ENCODE measurements around the gene PRR5.
"Not testable (repeated sequence)": the region's sequence is repeated elsewhere in the genome, so short reads cannot be mapped to it uniquely, and the experiment has no call there.

PRR5 gene

DNA sequence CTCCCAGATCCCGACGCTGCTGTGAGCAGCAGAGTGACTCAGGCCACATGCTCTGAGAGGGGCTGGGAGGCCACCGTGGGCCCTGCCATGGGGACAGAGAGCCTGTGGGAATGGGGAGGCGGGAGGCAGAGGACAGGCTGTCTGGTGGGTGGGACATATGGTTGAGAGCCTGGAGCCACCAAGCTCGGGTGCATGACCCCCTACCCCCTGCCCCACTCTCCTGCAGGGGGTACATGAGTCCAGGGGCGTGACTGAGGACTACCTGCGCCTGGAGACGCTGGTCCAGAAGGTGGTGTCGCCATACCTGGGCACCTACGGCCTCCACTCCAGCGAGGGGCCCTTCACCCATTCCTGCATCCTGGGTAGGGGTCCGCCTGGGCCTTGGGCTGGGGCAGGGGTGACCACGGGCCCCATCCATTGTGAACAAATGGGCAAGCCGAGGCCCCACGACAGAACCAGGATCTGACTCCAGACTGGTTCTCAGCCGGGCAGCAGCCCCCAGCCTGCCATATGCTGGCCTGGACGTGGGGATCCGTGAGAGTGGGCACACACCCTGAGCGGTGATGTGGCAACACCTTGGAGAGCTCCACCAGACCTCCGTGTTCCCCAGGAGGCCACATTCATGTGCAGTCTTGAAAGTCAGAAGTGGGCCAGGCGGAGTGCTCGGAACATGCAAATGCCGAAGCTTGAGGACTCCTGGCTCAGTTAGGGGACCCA is 33.0 kb downstream of the PRR5 start:
- no peak for DNase-seq (ENCODE audit: low spot score)

DNA sequence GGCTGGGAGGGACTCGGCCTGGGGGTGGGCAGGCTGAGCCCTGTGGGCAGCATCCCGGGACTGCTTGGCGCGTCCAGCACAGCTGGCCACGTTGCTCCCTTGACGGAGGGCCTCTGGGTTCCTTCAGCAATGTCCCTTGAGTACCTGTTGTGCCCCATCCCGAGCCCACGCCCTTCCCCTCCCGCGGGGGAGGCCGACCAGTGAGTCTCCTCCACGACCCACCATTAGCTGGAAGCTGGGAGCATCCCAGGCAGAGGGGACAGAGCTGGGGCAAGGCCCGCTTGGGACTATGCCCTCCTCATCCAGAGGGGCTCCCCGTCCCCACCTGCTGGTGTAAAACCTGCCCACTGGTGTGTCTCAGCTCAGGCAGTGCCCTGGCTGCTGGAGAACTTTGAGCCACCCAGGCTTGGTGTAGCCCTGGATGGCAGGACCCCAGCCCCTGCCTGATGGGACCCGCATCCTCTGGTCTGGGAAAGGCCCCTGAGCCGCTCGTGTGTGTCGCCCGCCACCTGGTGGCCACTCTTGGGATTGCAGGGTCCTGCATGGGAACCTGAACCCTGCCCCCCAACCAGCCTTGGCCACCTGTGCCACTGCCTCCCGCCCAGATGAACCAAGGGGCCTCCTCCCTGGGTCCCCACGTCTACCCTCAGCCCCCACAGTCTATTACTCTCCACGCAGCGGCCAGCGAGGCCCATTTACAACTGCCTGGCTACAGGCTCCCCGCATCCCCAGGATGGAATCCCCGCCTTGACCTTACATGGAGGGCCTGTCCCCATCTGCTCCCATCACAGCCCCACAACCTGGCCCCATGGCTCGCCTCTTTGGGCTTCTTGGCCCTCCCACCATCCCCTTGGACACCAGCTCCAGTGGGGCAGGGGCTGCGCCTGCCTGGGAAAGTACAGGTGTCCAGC is 33.8 kb downstream of the PRR5 start:
- peak; percentile 77 for DNase-seq (ENCODE audit: low spot score)

DNA sequence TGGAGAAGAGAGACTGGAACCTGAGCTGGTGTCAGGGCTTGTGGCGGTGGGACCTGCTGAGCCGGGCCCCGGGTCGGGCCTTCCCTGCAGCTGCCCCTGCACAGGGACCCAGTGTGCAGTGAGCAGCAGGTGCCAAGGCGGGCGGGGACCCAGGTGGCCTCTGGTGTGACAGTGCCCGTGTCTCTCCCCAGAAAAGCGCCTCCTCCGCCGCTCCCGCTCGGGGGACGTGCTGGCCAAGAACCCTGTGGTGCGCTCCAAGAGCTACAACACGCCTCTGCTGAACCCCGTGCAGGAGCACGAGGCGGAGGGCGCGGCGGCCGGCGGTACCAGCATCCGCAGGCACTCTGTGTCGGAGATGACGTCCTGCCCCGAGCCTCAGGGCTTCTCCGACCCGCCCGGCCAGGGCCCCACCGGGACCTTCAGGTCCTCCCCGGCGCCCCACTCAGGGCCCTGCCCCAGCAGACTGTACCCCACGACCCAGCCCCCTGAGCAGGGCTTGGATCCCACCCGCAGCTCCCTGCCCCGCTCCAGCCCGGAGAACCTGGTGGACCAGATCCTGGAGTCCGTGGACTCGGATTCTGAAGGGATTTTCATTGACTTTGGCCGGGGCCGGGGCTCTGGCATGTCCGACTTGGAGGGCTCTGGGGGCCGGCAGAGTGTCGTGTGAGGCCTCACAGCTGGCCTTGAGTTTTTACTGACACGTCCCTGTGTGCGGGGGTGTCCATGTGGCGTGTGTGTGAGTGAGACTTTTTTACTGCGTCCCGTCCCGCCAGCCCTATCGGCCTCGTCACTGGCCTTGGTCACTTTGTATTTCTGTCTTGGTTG is 34.8 kb downstream of the PRR5 start:
- DNase-seq (ENCODE audit: low spot score), result no peak

DNA sequence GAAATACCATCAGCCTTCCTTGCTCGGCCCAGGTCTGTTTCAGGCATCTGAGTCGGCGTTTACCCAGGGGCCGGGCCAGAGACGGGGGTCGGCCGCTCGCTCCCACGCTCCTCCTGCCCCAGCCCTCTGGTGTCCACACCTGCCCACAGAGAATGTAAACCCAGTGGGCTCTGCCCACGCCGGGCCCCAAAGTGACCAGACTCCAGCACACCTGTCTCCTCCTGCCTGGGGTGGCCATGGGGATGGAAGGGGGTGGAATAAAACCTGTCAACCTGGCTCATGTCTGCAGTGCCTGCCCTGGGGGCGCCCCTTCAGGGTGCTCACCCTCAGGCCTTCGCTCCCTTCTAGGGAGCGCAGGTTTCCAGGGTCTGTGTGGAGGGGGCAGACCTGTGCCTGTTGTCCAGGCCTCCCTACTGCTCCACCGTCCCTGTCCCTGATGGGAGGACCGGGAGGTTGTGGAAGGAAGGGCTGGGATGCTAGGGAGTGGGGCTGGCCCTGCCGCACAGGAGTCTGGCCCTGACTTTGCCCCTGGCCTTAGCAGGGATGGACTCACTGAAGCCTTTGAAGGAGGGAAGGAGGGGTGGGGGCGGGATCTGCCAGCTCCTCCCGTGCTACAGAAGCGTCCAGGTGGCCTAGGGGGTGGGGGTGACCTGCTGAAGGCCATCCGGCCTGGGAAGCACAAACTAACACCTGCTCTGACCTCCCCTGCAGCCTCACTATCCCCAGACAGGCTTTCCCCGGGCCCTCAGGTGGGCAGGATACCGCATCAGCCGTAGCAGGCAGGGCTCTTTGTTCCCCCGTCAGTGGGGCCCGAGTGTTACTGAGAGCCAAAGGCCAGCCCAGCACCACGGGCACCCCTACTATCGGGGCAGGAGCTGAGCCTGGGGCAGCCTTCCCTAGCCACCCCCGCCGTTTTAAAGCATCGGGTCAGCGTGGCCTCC is 35.7 kb downstream of the PRR5 start:
- no peak for DNase-seq (ENCODE audit: low spot score)

DNA sequence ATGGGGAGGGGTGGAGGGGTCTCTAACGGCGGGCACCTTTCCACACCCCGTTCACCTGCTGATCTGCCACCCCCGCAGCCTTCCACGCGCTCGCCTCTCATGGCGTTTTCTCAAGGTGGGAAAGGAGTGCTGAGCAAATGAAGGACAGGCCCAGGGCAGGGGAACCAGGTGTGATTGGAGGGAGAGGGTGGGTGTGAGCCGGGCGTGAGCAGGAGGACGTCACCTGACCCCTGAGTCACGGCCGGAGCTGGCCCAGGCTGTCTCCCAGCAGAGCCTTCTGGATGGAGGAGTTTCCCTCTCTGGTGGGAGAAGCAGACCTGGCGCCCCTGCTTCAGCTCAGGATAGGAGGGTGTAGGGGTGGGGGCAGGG is 36.3 kb downstream of the PRR5 start:
- DNase-seq (ENCODE audit: low spot score), result no peak

DNA sequence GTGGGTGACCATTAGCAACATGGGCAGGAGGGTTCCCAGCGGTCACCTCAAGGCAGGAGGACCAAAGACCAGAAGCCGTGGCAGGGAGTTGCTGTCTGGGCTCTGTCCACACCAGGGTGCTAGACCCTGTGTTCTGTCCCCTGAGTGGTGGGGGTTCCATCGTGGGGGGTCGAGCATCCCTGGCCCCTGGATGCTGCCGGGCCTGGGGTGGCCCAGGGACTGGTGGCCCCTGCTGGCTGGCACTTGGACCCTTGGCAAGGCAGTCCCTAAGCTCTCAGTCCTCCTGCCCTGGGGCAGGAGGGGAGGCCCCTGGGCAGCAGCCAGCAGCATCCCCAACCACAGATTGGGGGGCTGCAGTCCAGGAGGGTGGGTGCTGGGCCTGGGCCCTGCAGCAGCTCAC is 37.0 kb downstream of the PRR5 start:
- no peak for DNase-seq (ENCODE audit: low spot score)

DNA sequence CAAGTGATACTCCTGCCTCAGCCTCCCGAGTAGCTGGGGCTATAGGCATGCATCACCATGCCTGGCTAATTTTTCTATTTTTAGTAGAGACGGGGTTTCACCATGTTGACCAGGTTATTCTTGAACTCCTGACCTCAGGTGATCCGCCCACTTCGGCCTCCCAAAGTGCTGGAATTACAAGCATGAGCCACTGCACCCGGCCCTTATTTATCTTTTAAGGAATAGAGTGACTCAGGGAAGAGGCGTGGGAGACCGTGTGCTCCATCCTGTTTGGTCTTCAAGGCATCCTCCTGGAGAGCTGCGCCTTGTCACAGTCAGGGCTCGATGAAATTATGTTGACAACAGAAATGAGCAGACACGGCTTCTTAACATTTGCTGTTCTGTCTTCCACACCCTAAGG is 37.7 kb downstream of the PRR5 start:
- DNase-seq (ENCODE audit: low spot score), result not testable (repeated sequence)

DNA sequence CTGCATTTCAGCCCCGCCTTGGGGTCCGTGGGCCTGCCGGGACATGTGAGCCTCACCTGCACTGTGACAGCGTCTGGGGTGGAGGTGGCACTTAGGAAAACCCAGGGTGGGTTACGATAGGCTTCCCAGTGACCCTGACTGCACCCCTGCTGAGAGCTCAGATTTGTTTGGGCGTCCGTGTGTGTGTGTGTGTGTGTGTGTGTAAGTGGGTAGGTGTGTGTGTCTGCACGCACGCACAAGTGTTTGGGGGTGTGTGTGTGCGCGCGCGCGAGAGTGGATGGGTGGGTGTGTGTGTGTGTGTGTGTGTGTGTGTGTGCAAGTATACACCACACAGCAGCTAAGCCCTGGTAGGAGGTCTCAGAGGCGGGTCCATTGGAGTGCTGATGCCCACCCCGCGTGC is 38.3 kb downstream of the PRR5 start:
- DNase-seq (ENCODE audit: low spot score), result no peak

DNA sequence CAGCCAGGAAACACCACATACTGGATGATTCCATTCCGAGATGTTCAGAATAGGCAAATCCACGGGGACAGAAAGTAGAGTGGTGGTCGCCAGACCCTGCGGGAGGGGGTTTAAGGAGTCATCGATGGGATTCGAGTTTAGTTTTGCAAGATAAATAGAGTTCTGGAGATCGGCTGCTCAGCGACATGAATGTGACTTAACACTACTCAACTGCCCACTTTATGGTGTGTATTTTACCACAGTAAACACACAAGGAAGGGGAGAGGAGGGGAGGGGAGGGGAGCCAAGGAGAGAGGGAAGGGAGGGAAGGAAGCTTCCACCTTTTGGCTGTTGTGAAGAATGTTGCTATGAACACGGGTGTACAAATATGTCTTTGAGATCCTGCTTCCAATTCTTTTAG is 39.9 kb downstream of the PRR5 start:
- DNase-seq (ENCODE audit: low spot score), result no peak

DNA sequence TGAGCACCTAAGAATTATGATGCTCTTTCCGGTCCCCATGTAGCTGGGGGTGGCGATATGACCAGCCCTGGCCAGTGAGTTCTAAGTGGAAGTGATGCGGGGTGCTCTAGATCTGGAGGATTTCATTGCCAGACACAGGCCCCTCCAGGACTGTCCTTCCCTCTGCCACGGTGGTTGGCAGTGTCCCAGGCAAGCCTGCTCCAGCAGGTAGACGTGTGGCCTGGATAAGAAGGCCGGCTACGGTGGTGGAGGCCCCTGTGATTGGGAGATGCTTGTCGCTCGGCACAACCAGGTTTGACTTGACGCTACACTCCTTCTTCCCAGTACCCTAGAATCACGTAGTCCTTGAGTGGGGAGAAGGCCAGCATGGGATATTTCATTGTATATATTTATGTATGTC is 41.2 kb downstream of the PRR5 start:
- DNase-seq (ENCODE audit: low spot score), result no peak

DNA sequence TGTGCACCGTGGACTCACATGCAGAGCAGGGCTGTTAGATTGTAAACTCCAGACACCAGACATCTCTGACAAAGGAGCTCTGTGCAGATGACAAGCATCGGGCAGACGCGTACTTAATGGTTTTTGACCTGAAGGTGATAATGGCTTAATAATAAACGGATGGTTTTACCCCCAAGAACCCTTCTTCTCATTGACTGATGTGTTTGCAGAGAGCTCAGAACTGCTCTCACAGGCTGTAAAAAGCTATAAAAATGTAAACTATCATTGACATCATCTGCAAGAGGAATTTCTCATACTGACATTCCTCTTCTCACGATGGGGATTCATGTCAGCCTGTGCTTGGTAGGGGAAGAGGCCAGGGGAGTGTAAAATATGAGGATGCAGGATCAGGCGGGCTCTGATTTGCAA is 41.8 kb downstream of the PRR5 start:
- DNase-seq (ENCODE audit: low spot score), result no peak

DNA sequence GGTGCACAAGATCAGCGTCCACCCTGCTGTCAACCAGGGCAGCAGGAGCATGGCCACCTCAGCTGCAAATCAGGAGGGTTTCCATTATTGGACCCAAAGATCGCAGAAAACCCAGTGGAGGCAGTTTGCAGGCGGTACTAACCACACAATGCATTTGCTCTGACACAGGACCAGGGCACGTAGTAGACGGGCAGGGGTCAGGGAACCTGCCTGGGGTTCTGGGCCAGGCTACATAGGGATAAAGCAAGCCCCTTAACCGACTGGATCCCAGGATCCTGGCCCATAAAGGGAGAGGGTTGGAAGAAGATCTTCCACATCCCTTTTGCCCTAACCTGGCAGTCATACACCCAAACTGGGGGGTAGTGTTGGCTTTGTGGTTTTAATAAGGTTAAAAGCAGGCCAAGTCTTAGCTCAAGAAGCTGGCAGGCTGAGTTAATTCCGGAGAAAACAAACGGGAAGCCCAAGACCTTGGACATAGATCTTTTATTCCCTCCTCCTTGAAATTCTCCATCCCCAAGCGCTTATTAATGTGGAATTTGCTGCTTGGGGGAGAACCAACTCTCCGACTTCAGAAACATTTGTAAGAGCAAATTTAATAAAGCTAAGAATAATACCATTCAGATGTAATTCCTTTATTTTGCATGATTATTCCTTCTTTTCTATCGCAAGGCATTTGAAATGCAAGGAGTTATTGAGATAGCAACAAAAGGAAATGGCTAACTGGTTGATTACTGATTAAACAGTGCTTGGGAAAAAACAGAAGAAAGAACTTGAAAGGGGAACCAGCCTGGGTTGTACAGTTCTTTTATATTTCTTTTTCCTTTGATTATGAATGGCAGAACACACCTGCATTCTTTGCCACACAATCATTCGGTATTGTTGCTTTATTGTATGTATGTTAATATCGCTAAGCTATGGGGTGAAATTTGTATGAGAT is 44.1 kb downstream of the PRR5 start:
- no peak for DNase-seq (ENCODE audit: low spot score)

DNA sequence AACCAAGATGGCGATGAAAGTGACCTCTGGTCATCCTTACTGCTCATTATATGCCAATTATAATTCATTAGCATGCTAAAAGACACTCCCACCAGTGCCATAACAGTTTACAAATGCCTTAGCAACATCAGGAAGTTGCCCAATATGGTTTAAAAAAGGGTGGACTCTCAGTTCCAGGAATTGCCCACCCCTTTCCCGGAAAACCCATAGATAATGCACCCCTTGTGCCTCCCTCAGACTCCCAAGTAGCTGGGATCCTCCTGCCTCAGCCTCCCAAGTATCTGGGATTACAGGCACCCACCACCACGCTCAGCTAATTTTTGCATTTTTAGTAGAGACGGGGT is 45.8 kb downstream of the PRR5 start:
- DNase-seq (ENCODE audit: low spot score), result not testable (repeated sequence)

DNA sequence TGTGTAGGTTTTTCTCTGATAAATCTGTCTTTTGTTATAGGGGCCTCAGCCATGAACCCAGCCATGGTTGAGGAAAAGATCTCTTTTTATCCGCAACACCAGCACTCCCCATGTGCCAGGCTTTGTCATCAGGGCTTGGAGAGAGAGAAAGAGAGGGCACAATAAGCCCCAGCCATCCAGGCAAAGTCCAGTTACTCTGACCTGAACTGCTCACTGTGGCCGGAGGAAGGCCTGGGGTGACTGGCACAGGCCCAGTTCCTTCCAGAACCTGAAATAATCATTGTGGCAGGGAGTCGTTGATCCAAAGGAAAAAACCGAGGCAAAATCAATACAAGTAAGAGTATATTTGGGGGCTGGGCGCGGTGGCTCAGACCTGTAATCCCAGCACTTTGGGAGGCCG is 46.5 kb downstream of the PRR5 start:
- DNase-seq (ENCODE audit: low spot score), result no peak

DNA sequence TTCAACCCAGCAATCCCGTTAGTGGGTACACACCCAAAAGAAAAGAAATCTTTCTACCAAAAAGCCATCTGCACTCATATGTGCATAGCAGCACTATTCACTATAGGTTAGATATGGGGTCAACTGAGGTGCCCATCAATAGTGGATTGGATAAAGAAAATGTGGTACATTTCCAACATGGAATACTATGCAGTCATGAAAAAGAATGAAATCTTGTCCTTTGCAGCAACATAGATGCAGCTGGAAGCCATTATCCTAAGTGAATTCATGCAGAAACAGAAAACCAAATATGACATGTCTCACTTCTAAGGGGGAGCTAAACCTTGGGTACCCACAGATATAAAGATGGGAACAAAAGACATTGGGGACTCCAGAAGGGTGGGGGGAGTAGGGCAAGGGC is 48.5 kb downstream of the PRR5 start:
- DNase-seq (ENCODE audit: low spot score), result no peak

DNA sequence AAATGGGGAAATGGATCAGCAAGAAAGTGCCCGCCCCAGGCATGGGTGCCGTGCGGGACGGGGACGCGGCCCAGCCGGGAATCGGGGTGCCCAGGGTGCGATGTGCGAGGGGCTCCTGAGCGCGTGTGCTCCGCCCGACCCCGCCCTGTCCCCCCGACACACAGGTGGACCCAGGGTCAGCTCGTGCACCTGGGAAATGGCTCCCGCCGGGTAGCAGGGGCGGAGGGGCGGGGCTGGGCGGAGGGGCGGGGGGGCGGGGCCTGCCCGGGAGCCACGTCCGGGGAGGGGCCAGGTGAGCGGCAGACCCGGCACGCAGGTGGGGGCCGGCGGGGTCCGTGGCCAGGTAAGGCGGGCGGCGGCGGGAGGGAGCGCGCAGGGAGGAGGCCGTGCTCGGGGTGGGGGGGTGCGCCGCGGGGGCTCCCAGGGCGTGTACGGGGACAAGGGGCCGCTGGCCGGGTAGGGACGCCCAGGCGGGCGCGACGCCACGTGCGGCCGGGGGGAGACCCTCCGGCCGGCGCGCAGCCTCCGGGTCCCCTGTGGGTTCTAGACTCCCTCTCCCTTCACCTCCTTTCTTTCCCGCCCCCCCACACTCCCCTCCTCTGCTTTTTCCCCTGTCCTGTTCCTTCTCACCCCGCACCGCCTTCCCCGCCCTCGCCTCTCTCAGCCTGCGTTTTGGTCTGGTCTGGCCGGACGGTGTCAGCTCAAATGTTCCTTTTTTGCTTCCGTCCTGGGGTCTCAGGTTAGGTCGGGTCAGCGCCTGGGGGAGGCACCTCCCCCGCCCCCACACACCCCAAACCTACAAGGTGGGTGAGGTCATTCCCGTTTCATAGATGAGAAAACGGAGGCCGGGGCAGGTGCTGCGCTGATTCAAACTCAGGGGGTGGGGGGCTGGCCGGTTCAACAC is 50.5 kb downstream of the PRR5 start, which contains the start of gene ARHGAP8:
Gene ARHGAP8, plus strand, starts transcription at position 291 of the 904 bp plus-strand sequence. CDS start 33,953 bp downstream, outside the sequence.
- no peak for DNase-seq (ENCODE audit: low spot score)

DNA sequence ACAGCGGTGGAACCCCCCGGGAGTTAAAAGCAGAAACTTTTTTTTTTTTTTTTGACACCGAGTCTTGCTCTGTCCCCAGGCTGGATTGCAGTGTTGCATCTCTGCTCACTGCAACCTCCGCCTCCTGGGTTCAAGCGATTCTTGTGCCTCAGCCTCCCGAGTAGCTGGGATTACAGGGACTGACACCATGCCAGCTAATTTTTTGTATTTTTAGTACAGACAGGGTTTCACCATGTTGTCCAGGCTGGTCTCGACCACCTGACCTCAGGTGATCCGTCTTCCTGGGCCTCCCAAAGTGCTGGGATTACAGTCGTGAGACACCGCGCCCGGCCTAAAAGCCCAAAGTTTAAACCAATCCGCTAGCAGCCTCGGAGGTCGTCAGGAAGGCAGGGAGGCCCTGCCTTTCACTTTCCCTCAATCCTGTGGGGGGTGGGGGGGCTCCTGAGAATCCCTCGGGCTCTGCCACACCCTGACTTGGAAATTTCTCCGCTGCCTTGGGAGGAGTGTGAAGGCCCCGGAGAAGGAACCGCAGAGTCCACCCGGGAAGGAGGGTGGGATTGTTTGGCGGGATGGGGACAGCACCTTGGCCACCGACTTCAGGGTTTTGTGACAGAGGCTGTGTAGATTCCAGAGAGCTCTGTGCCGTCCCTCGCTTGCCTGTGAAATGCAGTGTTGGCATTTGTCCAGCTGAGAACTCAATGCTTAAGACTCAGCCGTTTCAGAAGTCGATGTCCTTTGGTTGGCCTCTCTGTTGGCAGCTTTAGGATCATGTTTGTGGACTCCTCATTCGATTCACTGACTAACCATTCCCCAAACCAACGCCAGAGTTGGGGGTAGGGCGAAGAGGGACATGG is 51.4 kb downstream of the PRR5 start:
- no peak for DNase-seq (ENCODE audit: low spot score)

DNA sequence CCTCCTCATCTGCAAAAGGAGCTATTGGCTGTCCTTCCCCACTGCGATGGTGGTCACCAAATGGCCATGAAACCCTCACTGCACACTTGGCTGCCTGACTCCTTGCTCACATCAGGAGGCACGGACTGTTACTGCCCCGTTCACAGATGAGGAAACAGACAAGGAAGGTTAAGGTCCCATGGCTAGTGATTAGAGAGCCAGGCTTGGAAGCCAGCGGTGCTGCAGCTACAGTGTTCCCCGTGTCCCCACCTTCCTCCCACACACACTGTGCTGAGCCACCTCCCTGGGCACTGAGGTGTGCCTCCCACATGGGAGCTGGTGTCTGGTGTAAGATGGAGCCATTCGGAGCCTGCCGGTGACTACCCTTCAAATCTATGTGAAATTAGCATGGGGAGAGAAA is 53.0 kb downstream of the PRR5 start:
- DNase-seq (ENCODE audit: low spot score), result no peak
